ENCODE results near the gene FOXO1. TPM values are rescaled to one million over a fixed set of nuclear protein-coding genes. Genes with fewer than 3 reads are reported as not detected.

Gene FOXO1
- total RNA-seq, 2 experiments from 2014 or later: 29.2 to 42.1 TPM

DNA sequence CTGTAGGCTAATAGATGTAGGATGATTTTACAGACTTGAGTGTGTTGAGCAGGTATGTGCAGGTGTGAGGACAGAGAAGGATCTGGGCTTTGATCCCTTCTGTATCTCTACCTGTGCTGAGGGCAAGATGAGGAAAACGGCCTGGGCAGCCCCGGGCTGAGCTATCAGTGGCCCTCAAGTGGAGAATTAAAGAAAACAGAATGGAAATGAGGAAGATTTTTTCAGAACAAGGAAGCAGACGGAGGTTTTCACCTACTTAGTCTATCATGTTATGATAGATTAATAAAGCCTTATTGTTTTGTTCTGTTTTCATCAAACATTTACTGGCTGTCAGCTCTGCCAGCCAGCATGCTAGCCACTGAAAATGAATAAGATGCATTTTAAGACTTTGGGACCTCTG lies 22.3 kb upstream of the FOXO1 start:
- POLR2A ChIA-PET: interaction anchor here (0.6 to 3.0 kb wide), 5 partner anchors 12 to 257 kb away, joined by 3 to 8 read pairs (median 5); no protein-coding TSS in a partner anchor
- no peaks in the 10 kb centered on the region; the same call in 1 of the 2 replicates for H3K36me3 ChIP-seq (ENCODE audit: insufficient read depth, low read length)
- H3K27ac ChIP-seq (ENCODE audit: low read depth, low read length, poor library complexity, severe bottlenecking): no peak overlapping the region
- CTCF ChIA-PET (ENCODE audit: unreplicated experiment): no interaction called here
- no peak overlapping the region for H3K4me3 ChIP-seq (ENCODE audit: low read depth, low read length, poor library complexity, severe bottlenecking)
- 0 out of 2 replicates have a peak overlapping the region, but pooled peaks have one; percentile 0 for H3K4me2 ChIP-seq (ENCODE audit: low read length)
- H2AFZ ChIP-seq (ENCODE audit: low read length): peak overlapping the region; percentile 49; the same call in 1 of the 2 replicates
- H3K9me2 ChIP-seq (ENCODE audit: insufficient read depth, low read length): no peaks in the 10 kb centered on the region
- H3K79me2 ChIP-seq (ENCODE audit: insufficient read depth, low read depth, low read length): no peaks in the 10 kb centered on the region
- H4K20me1 ChIP-seq (ENCODE audit: insufficient read depth, low read length): no peaks in the 10 kb centered on the region
- peaks cover 7% of the 10 kb centered on the region; the same call in 1 of the 2 replicates for H3K9me3 ChIP-seq (ENCODE audit: low read length)
- DNase-seq (ENCODE audit: low spot score): no peak
- intact Hi-C loops (cut with micrococcal nuclease; ENCODE audit: unreplicated experiment): no loop called here
- TF ChIP-seq, protein P1, sequence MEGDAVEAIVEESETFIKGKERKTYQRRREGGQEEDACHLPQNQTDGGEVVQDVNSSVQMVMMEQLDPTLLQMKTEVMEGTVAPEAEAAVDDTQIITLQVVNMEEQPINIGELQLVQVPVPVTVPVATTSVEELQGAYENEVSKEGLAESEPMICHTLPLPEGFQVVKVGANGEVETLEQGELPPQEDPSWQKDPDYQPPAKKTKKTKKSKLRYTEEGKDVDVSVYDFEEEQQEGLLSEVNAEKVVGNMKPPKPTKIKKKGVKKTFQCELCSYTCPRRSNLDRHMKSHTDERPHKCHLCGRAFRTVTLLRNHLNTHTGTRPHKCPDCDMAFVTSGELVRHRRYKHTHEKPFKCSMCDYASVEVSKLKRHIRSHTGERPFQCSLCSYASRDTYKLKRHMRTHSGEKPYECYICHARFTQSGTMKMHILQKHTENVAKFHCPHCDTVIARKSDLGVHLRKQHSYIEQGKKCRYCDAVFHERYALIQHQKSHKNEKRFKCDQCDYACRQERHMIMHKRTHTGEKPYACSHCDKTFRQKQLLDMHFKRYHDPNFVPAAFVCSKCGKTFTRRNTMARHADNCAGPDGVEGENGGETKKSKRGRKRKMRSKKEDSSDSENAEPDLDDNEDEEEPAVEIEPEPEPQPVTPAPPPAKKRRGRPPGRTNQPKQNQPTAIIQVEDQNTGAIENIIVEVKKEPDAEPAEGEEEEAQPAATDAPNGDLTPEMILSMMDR (conservative IDR thresholded peaks at IDR 0.05; ENCODE audit: low read length): 0 out of 2 replicates have a peak, but pooled peaks have one; percentile 24
- TF ChIP-seq EZH2phosphoT487 (IDR thresholded peaks at IDR 0.05; ENCODE audit: borderline replicate concordance, low read depth, low read length): no peak
- BruUV-seq (replicated peaks): no TSS peak
- peaks cover 30% of the 10 kb centered on the region for H3K4me1 ChIP-seq (ENCODE audit: insufficient read depth, low read length, poor library complexity, severe bottlenecking)

DNA sequence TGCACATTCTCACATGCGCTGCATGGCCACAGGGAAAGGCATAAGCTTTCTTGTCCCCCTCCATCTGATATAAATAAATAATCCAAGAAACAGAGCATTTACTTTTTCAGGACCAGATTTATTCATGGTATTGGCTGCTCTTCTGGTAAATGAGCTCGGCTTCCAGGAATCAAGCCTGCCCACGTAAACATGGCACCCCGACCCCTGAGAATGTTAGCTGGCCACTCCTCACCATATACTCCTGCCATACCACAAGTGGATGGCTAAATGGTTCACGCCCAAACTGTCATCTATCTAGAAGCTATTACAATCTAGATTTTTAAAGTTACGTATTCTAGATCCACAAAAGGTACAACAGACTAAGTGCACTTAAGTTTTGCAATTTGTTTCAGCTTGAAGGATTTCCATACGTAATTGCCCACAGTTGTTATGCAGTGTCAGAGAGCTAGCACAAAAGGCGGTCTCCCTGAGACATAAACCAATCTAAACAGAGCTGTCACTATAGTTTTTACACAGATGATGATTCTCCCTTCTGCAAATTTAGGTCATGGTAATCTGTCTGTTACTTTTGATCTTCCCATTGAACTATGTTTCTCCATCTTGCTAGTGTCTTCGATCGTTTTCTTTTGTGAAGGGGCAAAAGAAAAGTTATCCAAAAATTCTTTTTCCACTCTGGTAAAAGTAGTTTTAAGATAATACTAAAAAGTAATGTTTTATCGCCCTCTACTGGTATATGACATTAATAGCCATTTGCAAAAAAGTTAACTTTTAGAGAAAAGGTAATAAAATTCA lies 16.2 kb upstream of the FOXO1 start:
- Histone ChIP-seq H3K4me1 (ENCODE audit: insufficient read depth, low read length, poor library complexity, severe bottlenecking) (peaks cover 39% of the 10 kb centered on the region), H4K20me1 (ENCODE audit: insufficient read depth, low read length) (no peaks in the 10 kb centered on the region), H3K4me2 (ENCODE audit: low read length) (peak overlapping the region; percentile 44), H3K9me3 (ENCODE audit: low read length) (no peaks in the 10 kb centered on the region), H3K4me3 (ENCODE audit: low read depth, low read length, poor library complexity, severe bottlenecking) (peak overlapping the region; percentile 11), H2AFZ (ENCODE audit: low read length) (peak overlapping the region; percentile 79; the same call in 1 of the 2 replicates), H3K36me3 (ENCODE audit: insufficient read depth, low read length) (no peaks in the 10 kb centered on the region), H3K9me2 (ENCODE audit: insufficient read depth, low read length) (no peaks in the 10 kb centered on the region), H3K27ac (ENCODE audit: low read depth, low read length, poor library complexity, severe bottlenecking) (peak overlapping the region; percentile 41), H3K79me2 (ENCODE audit: insufficient read depth, low read depth, low read length) (no peaks in the 10 kb centered on the region)
- intact Hi-C loops (cut with micrococcal nuclease; ENCODE audit: unreplicated experiment): loop anchor here (1.0 to 5.0 kb wide), 5 partner anchors 555 to 998 kb away; no protein-coding TSS in a partner anchor
- POLR2A ChIA-PET: interaction anchor here (0.6 to 1.5 kb wide), 18 partner anchors 9 to 1259 kb away, joined by 3 to 8 read pairs (median 4); no protein-coding TSS in a partner anchor
- CTCF ChIA-PET (ENCODE audit: unreplicated experiment): interaction anchor here (0.6 to 3.4 kb wide), 7 partner anchors 10 to 740 kb away, joined by 3 to 26 read pairs (median 4); no protein-coding TSS in a partner anchor
- BruUV-seq (replicated peaks): no TSS peak
- peak; percentile 86 for DNase-seq (ENCODE audit: low spot score)
- TF ChIP-seq EZH2phosphoT487 (IDR thresholded peaks at IDR 0.05; ENCODE audit: borderline replicate concordance, low read depth, low read length): no peak
- TF ChIP-seq, protein P1 (conservative IDR thresholded peaks at IDR 0.05; ENCODE audit: low read length): peak; percentile 88
